Activated naive CD4-positive, alpha-beta T cell treated with anti-CD3 and anti-CD28 coated beads for 36 hours (primary cell): Measurements from ENCODE around the gene TFDP1. TPM values are rescaled to one million over a fixed set of nuclear protein-coding genes. Genes with fewer than 3 reads are reported as not detected.

Experiments used
- CTCF ChIA-PET: fragments of 350-600 bp; sonication (Branson Sonifier 250); formaldehyde crosslinking; loops from one replicate; lab custom pipeline; 2021; ENCODE audit warnings: antibody characterized with exemption; lab: Charles Lee
- DNase-seq: peaks from one replicate; pipeline ENCODE4 v3.0.0-alpha.2; 2020
- H3K27ac Mint-ChIP-seq: one replicate; pipeline ENCODE4 v1.8.0; 2021; ENCODE audit warnings: mild to moderate bottlenecking, mixed read lengths
- H3K27me3 Mint-ChIP-seq: one replicate; pipeline ENCODE4 v1.8.0; 2021; ENCODE audit warnings: low read depth, mixed read lengths
- H3K36me3 Mint-ChIP-seq: one replicate; pipeline ENCODE4 v1.8.0; 2021; ENCODE audit warnings: low read depth, mixed read lengths
- H3K4me1 Mint-ChIP-seq: one replicate; pipeline ENCODE4 v1.8.0; 2021; ENCODE audit warnings: low read depth, mixed read lengths
- H3K4me3 Mint-ChIP-seq: one replicate; pipeline ENCODE4 v1.8.0; 2021; ENCODE audit warnings: mild to moderate bottlenecking, moderate library complexity, mixed read lengths
- H3K9me3 Mint-ChIP-seq: one replicate; pipeline ENCODE4 v1.8.0; 2021; ENCODE audit warnings: mixed read lengths
- intact Hi-C: fragments of 100-400 bp; cut with micrococcal nuclease; formaldehyde crosslinking; loops from one replicate; pipeline ENCODE4 v1.15.1; 2023
- total RNA-seq, 2 experiments: library from RNA; stranded (reverse); gene quantifications; one replicate each; pipeline ENCODE4 v1.2.3, GENCODE V29; 2021

The TFDP1 gene
- total RNA-seq, 2 experiments from 2014 or later = 157 to 161 TPM

- Mint-ChIP-seq H3K27me3 (no peaks in the 10 kb centered on the region), H3K4me3 (no peak overlapping the region), H3K4me1 (peaks cover 11% of the 10 kb centered on the region), H3K27ac (no peak overlapping the region), H3K9me3 (no peaks in the 10 kb centered on the region), H3K36me3 (peaks cover 59% of the 10 kb centered on the region)
- DNase-seq = no peak
- intact Hi-C loops = no loop called here
- CTCF ChIA-PET = no interaction called here
Measured at GRCh38 chr13:113598081-113598410, 13.5 kb downstream of the TFDP1 start.

GRCh38 chr13:113598481-113598880 is 13.9 kb downstream of the TFDP1 start:
- no peak for DNase-seq

GRCh38 chr13:113599391-113599790 is 14.8 kb downstream of the TFDP1 start:
- Mint-ChIP-seq H3K9me3 (no peaks in the 10 kb centered on the region), H3K27ac (no peak overlapping the region), H3K4me3 (no peak overlapping the region), H3K36me3 (peaks cover 59% of the 10 kb centered on the region), H3K27me3 (no peaks in the 10 kb centered on the region), H3K4me1 (peaks cover 12% of the 10 kb centered on the region)
- DNase-seq = no peak
- intact Hi-C loops = no loop called here
- CTCF ChIA-PET = no interaction called here

More at GRCh38 chr13:113598481-113598880, 13.9 kb downstream of the TFDP1 start:
- Mint-ChIP-seq H3K27ac (no peak overlapping the region), H3K27me3 (no peaks in the 10 kb centered on the region), H3K4me1 (peaks cover 12% of the 10 kb centered on the region), H3K9me3 (no peaks in the 10 kb centered on the region), H3K4me3 (no peak overlapping the region), H3K36me3 (peaks cover 59% of the 10 kb centered on the region)
- intact Hi-C loops = no loop called here
- CTCF ChIA-PET = no interaction called here

- H3K9me3 Mint-ChIP-seq = no peaks in the 10 kb centered on the region
- peaks cover 17% of the 10 kb centered on the region for H3K4me1 Mint-ChIP-seq
- no peak overlapping the region for H3K27ac Mint-ChIP-seq
- no peak for DNase-seq
- CTCF ChIA-PET = no interaction called here
- no peaks in the 10 kb centered on the region for H3K27me3 Mint-ChIP-seq
- intact Hi-C loops = no loop called here
- H3K4me3 Mint-ChIP-seq = no peak overlapping the region
- peaks cover 53% of the 10 kb centered on the region for H3K36me3 Mint-ChIP-seq
Measured at GRCh38 chr13:113601166-113602070, 16.9 kb downstream of the TFDP1 start.

- intact Hi-C loops = no loop called here
- Mint-ChIP-seq H3K9me3 (no peaks in the 10 kb centered on the region), H3K36me3 (peaks cover 44% of the 10 kb centered on the region), H3K4me3 (no peak overlapping the region), H3K27ac (no peak overlapping the region), H3K4me1 (peaks cover 17% of the 10 kb centered on the region), H3K27me3 (no peaks in the 10 kb centered on the region)
- no peak for DNase-seq
- CTCF ChIA-PET = no interaction called here
Measured at GRCh38 chr13:113602291-113602988, 17.9 kb downstream of the TFDP1 start.

GRCh38 chr13:113603116-113603710 is 18.7 kb downstream of the TFDP1 start:
- H3K27ac Mint-ChIP-seq = no peak overlapping the region
- CTCF ChIA-PET = no interaction called here
- DNase-seq = no peak
- H3K9me3 Mint-ChIP-seq = no peaks in the 10 kb centered on the region
- no peak overlapping the region for H3K4me3 Mint-ChIP-seq
- intact Hi-C loops = no loop called here
- H3K36me3 Mint-ChIP-seq = peaks cover 38% of the 10 kb centered on the region
- H3K4me1 Mint-ChIP-seq = peaks cover 17% of the 10 kb centered on the region
- no peaks in the 10 kb centered on the region for H3K27me3 Mint-ChIP-seq

GRCh38 chr13:113604186-113604585 is 19.6 kb downstream of the TFDP1 start:
- no peak for DNase-seq
- intact Hi-C loops = no loop called here
- H3K27me3 Mint-ChIP-seq = no peaks in the 10 kb centered on the region
- peaks cover 28% of the 10 kb centered on the region for H3K36me3 Mint-ChIP-seq
- no peaks in the 10 kb centered on the region for H3K9me3 Mint-ChIP-seq
- H3K27ac Mint-ChIP-seq = no peak overlapping the region
- H3K4me1 Mint-ChIP-seq = peaks cover 20% of the 10 kb centered on the region
- CTCF ChIA-PET = no interaction called here
- no peak overlapping the region for H3K4me3 Mint-ChIP-seq

- DNase-seq = no peak
- Mint-ChIP-seq H3K27me3 (no peaks in the 10 kb centered on the region), H3K9me3 (no peaks in the 10 kb centered on the region), H3K4me1 (peaks cover 20% of the 10 kb centered on the region), H3K36me3 (peaks cover 23% of the 10 kb centered on the region), H3K27ac (no peak overlapping the region), H3K4me3 (no peak overlapping the region)
- CTCF ChIA-PET = no interaction called here
- intact Hi-C loops = no loop called here
Measured at GRCh38 chr13:113605461-113605860, 20.9 kb downstream of the TFDP1 start.

- no peaks in the 10 kb centered on the region for H3K9me3 Mint-ChIP-seq
- peaks cover 22% of the 10 kb centered on the region for H3K36me3 Mint-ChIP-seq
- no peak for DNase-seq
- CTCF ChIA-PET = no interaction called here
- no peak overlapping the region for H3K27ac Mint-ChIP-seq
- no peaks in the 10 kb centered on the region for H3K27me3 Mint-ChIP-seq
- intact Hi-C loops = no loop called here
- peaks cover 18% of the 10 kb centered on the region for H3K4me1 Mint-ChIP-seq
- H3K4me3 Mint-ChIP-seq = no peak overlapping the region
Measured at GRCh38 chr13:113605866-113606438, 21.4 kb downstream of the TFDP1 start.

- intact Hi-C loops = no loop called here
- CTCF ChIA-PET = no interaction called here
- Mint-ChIP-seq H3K9me3 (no peaks in the 10 kb centered on the region), H3K4me3 (no peak overlapping the region), H3K36me3 (peaks cover 25% of the 10 kb centered on the region), H3K27me3 (no peaks in the 10 kb centered on the region), H3K4me1 (peaks cover 11% of the 10 kb centered on the region), H3K27ac (no peak overlapping the region)
- no peak for DNase-seq
Measured at GRCh38 chr13:113607056-113607888, 22.7 kb downstream of the TFDP1 start.

- H3K36me3 Mint-ChIP-seq = peaks cover 29% of the 10 kb centered on the region
- CTCF ChIA-PET = no interaction called here
- H3K27ac Mint-ChIP-seq = no peak overlapping the region
- intact Hi-C loops = no loop called here
- H3K27me3 Mint-ChIP-seq = no peaks in the 10 kb centered on the region
- H3K4me3 Mint-ChIP-seq = no peak overlapping the region
- H3K9me3 Mint-ChIP-seq = no peaks in the 10 kb centered on the region
- no peak for DNase-seq
- peaks cover 9% of the 10 kb centered on the region for H3K4me1 Mint-ChIP-seq
Measured at GRCh38 chr13:113607889-113608635, 23.5 kb downstream of the TFDP1 start.
